HS-5 (cell line): Measurements from ENCODE around the gene MKNK1.

Experiments used
- DNase-seq: peaks from one replicate; pipeline ENCODE4 v3.0.0-alpha.2; 2012; ENCODE audit warnings: low read depth

The MKNK1 gene

GRCh38 chr1:46522184-46522968 is 81.7 kb downstream of the MKNK1 start:
- no peak for DNase-seq

GRCh38 chr1:46521414-46521813 is 82.7 kb downstream of the MKNK1 start:
- no peak for DNase-seq

DNA sequence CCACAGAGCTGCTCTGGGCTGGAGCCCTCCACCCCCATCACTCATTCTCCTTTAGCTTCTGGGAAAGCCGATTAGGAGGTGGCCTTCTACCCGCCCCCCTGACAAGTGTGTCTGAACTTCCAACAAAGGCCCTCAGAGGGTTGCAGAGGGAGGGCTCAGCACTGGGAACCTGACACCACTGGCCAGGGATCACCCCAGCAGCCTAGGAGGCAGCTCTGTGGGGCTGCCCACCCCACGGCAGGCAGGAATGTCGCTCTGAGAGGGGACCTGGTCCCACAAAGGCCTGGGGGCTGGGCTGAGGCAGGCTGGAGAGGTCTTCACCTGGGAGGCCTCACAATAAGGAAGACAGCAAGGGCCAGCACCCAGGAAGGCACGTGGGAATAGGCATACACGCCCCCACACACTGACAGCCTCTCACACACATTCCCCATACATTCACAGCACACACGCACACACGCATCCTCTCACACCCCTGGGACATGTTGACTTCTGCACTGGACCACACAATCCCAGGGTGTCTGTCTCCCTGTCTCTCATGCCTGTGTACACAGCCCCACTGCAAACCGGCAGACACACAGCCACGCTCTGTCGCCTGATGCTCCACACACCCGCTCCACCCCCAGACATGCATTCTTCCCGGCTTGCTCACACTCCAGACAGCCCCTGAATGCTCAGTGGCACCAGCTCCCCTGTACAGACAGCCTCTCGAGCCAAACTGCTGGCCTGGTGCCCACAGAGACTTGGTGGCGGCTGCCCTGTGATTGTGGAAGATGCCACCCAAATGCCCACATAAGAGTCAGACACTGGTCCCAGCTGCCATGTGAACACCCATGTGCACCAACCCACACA is 83.8 kb downstream of the MKNK1 start:
- DNase-seq: no peak

- no peak for DNase-seq
Measured at GRCh38 chr1:46519209-46519608, 84.9 kb downstream of the MKNK1 start.

- DNase-seq: no peak
Measured at GRCh38 chr1:46517932-46518498, 86.1 kb downstream of the MKNK1 start.

DNA sequence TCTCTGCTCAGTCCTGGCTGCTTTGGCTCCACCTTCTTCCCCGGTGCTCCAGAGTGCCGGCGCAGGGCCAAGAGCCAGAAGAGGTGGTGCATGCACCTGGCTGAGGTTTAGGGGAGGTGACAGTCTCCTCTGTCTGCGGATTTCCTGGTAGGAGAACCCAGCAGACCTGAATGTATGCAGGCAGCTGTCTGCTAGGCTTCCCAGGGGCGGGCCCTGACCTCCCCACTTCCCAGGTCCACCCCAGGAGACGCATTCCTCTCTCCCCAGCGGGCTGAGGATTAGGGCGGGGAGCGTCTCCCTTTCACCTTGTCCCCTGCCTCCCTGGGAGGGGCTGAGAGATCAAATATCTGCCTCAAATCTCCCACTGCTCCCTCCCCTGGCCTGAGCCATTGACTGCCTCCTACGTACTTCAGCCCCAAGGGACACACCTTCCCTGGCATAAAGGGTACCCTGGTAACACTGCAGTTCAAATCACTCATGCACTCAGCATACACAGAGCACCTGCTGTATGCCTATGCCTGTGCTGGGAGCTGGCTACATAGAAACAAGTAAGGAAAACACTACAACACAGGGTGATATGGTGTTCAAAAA is 87.0 kb downstream of the MKNK1 start:
- DNase-seq: no peak

- DNase-seq: no peak
Measured at GRCh38 chr1:46516200-46516950, 87.7 kb downstream of the MKNK1 start.

DNA sequence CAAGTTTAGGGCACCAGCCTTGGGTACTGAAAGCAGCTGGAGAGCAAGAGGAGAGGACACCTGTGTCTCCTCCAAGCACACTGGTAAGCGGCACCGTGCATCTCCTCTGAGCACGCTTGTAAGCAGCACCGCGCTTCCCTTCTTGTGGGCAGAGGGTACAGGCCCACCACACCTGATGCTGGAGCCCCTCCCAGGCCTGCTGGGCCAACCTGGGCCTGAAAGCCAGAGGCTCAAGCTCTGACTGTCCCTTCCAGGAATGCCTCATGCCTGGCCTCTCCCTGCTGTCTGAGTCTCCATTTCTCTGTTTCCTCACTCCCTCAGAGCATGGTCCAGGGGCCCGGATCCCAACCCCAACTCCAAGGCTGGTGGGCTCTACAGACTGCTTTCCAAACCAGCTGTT is 88.5 kb downstream of the MKNK1 start:
- no peak for DNase-seq

DNA sequence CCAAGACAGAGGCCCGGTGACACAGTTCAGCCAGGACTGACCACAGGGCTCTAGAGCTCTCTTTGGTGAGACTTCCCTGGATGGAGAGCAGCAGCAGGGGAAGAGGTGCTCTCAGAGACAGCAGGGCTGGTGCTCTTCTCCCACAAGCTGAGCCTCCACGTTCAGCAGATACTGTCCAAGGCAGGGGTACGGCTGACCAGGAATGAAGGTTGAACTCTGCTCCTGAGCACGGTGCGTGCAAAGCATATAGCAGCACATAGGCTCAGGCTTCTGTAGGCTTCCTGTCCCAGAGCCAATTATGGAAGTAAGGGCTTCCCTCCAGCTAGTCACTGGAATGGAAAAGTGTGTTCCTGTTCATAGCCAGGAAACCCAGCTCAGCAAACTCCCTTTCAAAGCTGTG is 90.5 kb downstream of the MKNK1 start:
- DNase-seq: no peak

DNA sequence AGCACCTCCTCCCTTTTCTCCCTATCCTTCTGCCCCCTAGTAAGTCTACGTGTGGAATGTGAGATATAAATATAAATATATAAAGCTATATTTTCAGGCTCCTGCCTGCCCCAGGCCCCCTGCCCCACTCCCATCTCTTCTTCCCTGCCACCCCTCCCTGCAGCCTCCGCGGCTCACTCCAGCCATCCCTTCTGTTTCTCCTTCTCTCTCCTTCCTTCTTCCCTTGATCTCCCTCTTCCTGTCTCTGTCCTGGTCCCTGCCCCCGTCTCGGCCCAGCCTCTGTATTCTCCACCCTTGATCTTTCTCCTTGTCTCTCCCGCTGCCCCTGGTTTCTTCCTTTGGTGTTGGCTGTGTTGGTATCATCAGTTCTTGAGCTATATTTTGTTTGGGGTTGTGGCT is 91.3 kb downstream of the MKNK1 start:
- DNase-seq: no peak

DNA sequence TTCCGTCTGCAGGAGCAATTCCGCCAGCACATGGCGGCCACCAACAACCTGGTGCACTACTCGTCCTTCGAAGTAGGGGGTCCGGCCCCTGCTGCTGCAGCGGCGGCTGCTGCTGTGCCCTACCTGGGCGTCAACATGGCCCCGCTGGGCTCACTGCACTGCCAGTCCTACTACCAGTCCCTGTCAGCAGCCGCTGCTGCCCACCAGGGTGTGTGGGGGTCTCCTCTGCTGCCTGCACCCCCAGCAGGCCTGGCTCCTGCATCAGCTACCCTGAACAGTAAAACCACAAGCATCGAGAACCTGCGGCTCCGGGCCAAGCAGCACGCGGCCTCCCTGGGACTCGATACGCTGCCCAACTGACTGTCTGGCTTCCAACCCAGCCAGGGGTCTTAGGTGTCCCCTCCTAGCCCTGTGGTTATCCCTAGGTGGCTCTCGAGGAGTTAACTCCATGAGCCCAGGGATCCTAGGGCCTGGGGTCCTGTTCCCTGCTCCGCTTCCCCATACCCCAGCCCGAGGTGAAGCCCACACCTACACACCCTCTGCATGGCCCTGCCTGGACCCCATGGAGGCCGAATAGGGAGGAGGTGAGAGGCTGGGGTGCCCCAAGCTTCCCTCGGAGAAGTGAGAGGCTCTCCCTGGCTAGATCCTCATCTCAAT is 91.8 kb downstream of the MKNK1 start:
- DNase-seq: no peak

- DNase-seq: no peak
Measured at GRCh38 chr1:46510998-46511365, 93.1 kb downstream of the MKNK1 start.

- DNase-seq: no peak
Measured at GRCh38 chr1:46510341-46510997, 93.6 kb downstream of the MKNK1 start.

DNA sequence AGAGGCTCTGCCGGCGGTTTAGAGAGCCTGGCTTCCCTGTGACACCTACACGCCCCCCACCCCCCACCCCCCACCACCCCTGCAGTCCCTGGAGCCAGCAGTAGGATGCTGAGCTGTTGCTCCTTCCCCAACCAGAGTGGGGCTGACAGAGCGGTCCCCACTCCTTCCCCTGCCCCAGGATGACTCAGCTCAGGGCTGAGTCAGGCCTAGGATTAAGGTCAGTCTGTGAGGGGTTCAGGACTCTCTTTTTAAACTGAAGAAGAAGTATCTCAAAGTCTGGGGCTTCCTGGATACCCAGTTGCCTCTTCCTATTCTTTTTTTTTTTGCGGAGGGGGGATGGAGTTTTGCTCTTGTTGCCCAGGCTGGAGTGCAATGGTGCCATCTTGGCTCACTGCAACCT is 95.3 kb downstream of the MKNK1 start:
- no peak for DNase-seq
